ENCODE data around the gene ANKRD7.
"Not testable (repeated sequence)": the region's sequence is repeated elsewhere in the genome, so short reads cannot be mapped to it uniquely, and the experiment has no call there.

The ANKRD7 gene

DNA sequence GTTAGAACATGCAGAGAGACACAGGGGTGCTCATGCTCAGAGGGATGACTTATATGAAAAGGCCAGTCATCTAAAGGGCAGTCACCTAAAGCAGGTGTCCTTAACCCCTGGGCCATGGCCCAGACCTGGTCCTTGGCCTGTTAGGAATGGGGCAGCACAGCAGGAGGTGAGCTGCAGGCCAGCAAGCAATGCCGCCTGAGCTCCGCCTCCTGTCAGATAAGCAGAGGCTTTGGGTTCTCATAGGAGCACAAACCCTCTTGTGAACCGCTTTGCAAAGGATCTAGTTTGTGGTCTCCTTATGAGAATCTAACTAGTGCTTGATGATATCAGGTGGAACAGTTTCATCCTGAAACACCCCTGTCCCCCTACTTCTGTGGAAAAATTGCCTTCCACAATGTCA lies 14.5 kb downstream of the ANKRD7 start:
- no peak for DNase-seq

DNA sequence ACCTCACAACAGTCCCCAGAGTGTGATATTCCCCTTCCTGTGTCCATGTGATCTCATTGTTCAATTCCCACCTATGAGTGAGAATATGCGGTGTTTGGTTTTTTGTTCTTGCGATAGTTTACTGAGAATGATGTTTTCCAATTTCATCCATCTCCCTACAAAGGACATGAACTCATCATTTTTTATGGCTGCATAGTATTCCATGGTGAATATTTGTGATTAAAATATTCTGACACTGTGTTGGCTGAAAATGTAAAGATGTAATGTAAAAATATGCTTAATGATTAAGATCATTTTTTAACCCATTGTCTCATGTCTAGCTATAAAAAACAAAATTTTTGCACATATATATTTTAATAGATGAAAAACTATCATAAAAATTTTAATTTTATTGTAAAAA lies 15.8 kb downstream of the ANKRD7 start:
- not testable (repeated sequence) for DNase-seq

DNA sequence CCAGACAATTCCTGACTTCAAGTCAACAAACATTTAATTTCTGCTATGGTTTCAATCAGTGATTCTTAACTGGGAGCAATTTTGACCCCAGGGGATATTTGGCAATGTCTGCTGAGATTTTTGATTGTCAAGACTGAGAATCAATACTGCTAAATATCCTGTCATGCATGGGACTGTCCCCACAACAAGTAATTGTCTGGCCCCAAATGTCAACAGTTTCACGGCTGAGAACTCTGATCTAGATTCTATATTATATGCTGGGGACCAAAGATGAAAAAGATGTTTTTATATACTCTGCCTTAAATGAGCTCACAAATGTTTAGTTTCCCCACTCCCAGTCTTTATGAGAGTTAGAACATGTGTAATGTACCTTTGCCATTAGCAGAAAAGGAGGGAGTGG lies 19.2 kb downstream of the ANKRD7 start:
- no peak for DNase-seq

DNA sequence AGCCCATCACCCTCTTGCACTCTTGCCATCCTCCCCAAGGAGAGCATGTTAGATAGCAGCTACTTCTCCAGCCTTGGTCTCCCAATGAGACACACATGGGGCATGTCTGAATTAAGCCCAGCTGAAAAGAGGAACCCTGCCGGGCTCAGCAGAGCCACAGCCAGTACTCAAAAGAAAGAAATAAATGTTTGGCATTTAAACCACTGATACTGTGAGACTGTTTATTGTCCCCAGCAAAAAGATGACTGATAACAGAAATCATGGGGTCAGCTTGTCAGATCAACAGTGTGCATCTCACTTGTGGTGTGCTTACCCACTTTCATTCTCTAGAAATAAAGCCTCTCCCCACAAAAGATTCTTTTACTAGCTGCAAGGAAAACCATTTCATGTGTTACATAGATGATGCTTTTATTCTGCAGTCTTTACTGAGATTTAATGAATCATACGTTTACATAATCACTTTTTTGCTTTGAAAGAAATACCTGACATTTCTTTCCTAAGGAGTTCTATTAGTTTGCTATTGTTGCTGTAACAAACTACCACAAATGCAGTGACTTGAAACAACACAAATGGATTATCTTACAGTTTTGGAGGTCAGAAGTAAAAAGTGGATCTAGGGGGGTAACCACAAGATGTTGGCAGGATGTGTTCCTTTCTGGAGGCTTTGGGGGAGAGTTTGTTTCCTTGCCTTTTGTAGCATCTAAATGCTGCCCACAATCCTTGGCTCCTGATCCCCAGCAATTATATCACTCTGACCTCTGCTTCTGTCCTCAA lies 20.9 kb downstream of the ANKRD7 start:
- no peak for DNase-seq

DNA sequence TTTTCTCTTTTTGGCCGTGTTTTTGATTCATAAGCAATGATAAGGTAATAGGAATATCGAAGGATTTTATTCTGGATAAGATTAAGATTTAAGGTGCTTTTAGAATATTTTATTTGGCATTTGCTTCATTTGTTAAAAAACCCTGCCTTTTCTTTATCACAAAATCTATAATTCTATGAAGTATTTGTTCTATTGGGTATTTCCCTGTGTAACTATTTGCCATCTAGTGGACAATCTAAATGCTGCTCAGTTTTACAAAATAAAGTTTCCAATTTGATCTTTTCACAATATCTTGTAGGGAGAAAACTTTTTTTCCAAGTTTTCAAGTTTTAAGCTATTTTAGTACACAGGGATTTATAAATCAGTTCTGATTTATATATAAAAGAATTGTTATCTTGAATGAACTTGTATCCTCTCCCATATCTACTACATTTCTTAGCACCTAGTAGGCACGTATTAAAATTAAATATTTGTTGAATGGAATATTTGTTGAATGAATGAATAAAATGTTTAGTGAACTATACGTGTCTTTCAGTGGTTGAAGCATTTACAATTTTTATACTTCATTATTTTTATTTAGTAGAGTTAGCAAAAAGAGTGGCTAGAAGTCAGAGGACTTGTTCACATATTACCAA lies 26.5 kb downstream of the ANKRD7 start:
- no peak for DNase-seq

DNA sequence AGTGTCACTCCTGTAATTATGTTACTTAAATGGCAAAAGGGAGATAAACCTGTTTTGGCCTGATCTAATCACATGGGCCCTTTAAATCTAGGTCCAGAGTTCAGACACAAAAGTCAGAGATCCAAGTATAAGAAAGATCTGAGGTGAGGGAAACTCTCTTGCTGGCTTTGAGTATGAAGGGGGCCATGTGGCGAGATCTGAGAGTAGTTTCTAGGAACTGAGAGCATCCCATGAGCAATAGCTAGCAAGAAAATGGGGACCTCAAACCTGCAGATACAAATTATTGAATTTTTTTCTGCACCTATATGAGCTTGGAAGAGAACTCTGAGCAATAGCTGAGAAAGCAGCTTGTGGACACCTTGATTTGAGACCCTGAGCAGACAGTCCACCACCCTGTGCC lies 27.6 kb downstream of the ANKRD7 start:
- DNase-seq, result no peak

DNA sequence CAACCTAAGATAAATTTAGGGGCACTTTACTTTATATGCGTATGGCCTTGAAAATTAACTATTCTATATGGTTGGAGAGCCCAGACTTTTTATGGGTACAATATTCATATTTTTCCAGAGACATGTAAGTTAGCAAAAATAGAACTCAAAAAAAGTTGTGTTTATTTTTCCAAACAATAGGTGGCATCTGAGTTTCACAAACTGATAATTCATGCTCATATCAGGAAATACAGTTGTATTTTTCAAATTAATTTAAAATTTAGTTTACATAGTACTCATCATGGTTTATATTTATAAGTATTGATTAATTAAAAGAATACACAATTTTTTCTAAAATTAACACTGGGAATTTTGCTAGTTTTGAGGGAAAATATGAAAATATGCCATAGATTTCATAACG lies 34.6 kb downstream of the ANKRD7 start:
- peak; percentile 2 for DNase-seq

DNA sequence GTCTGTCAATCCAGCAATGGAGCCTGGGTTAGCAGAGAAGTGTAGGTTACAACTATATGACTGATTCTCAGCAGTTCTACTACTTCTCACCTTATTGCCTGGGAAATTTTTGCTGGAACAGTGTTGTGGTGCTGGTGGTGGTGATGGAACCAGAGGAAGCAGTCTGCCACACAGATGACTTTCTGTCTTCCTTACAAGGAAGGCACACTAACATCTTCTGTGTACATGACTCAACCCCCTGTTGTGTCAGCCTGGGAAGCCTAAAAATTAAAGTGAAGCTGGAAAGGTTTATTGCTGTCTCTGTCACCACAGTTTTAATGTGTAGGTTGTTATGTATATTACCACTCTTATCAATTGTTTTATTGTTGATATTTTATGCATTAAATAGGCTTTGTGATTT lies 40.3 kb downstream of the ANKRD7 start:
- DNase-seq, result no peak

DNA sequence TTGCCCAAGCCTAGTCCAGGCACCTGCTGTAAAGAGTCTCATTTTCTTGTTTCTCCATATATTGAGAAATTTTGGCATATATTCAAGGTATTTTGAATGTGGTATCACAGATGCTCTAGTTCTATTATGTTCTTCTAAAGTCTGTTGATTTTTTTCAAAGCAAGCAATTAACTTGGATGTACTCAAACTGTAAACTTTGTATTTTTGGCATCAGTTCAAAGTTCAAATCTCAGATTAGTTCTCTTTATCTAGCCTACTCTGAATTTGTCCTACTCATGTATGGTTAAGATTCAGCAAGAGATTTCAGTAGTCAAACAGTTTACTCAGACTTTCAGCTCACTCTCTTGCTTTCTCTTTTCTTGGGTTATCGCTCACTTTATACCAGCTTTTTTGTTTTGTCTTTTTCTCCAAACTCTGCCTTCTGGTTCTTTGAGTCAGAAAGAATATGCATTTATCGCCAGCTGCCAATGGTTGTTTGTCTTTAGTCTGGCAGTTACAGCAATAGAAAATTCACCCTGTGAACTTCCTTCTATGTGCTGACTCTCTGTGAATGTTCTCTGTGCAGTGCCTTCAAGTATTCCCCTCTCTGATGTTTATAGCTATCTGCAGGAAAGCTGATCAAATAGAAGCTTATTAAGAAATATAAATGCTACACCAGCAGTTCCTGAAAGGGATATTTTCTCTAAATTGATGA lies 56.0 kb downstream of the ANKRD7 start:
- no peak for DNase-seq

DNA sequence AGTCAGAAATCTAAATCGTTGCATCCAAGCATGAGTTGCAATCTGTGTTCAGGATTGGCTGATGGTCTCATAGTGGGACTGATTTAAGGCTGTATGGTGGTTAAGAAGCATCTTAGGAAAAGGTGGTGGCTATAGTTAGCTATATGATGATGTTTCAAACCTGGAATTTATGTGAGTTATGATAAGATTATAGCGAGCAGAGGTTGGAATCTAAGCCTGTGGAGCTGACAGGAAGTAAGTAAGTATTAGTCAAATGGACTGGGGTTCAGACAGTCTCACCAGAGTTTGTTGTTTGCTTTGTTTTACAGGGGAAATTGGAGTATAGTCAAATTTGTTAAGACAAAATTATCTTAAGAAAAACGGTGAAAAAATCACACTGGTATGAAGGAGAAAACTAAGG lies 56.7 kb downstream of the ANKRD7 start:
- DNase-seq, result no peak

DNA sequence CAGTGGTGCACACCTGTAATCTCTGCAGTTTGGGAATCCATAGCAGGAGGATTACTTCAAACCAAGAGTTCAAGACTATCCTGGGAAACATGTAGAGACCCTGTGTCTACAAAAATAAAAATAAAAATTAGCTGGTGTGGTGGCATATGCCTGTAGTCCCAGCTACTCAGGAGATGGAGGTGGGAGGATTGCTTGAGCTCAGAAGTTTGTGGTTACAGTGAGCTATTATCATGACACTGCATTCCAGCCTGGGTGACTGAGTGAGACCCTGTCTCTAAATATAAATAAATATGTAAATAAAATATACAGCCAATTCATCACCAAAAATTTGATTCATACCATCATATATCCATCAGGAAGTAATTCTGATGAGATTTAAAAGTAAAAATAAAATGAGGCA lies 60.9 kb downstream of the ANKRD7 start:
- no peak for DNase-seq

DNA sequence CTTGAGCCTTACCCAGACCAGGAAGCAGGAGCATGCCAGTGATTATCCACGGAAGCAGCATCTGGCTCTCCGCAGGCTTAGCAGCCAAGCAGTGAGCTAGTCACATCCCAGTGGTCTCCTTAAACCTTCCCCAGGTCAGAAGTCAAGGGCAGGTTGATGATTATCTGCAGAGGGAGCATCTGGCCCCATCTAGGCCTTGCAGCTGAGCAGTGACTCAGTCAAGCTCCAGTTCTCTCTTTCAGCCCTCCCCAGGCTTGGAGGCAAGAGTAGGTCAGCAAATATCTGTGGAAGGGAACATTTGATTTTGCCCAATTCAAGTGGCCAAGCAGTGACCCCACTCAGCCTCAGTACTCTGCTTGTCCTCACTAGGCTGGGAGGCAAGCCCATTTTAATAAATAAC lies 61.6 kb downstream of the ANKRD7 start:
- no peak for DNase-seq

DNA sequence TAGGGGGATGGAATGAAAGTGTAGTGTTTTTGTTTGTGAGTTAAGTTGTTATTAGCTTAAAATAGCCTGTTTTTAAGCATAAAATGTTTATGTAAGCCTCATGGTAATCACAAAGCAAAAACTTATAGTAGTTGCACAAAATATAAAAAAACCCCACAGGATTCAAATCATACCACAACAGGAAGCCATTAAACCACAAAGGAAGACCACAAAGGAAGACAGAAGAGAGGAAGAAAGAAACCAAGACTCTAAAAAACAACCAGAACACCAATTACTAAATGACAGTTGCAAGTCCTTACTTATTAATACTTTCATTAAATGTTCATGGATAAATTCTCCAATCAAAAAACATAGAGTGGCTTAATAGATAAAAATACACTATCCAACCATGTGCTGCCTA lies 63.6 kb downstream of the ANKRD7 start:
- peak; percentile 20 for DNase-seq

DNA sequence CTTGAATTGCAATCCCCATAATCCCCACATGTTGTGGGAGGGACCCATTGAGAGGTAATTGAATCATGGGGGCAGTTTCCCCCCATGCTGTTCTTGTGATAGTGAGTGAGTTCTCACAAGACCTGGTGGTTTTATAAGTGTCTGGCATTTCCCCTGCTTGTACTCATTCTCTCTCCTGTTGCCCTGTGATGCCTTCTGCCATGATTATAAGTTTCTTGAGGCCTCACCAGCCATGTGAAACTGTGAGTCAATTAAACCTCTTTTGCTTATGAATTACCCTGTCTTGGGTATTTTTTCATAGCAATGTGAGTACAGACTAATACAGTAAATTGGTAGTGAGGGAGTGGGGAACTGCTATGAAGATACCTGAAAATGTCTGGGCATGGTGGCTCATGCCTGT lies 65.0 kb downstream of the ANKRD7 start:
- DNase-seq, result no peak
